Ovary (tissue), 9 donors: Measurements from ENCODE around the gene VASN. TPM values are rescaled to one million over a fixed set of nuclear protein-coding genes. Genes with fewer than 3 reads are reported as not detected.
"Not testable (repeated sequence)": the region's sequence is repeated elsewhere in the genome, so short reads cannot be mapped to it uniquely, and the experiment has no call there.

Experiments used
- DNase-seq, 5 donors: peaks; one replicate each; pipeline ENCODE4 v3.0.0-alpha.2; 2019 to 2020
- H3K27ac ChIP-seq, 2 donors: fragments of 200-600 bp; one replicate each; pipeline versions ENCODE4 v1.5.1 to v1.8.0; 2019 to 2022
- H3K27me3 ChIP-seq: fragments of 200-600 bp; one replicate; pipeline ENCODE4 v1.8.0; 2022
- H3K36me3 ChIP-seq: fragments of 200-600 bp; sonication (generic); one replicate; pipeline ENCODE4 v1.5.1; 2019
- H3K4me1 ChIP-seq: one replicate; pipeline ENCODE4 v1.8.1; 2013; ENCODE audit warnings: mild to moderate bottlenecking, moderate library complexity; ENCODE audit not compliant: insufficient read depth
- H3K4me3 ChIP-seq: fragments of 200-600 bp; sonication (generic); one replicate; pipeline ENCODE4 v1.5.1; 2017
- H3K9me3 ChIP-seq, 2 donors: fragments of 200-600 bp in 1 of 2; sonication (generic) in 1 of 2; one replicate each; pipeline versions ENCODE4 v1.5.1 to v1.8.1; 2013 to 2019; ENCODE audit warnings: mild to moderate bottlenecking in 1 of 2, moderate library complexity in 1 of 2
- EP300 ChIP-seq: sonication (generic); formaldehyde crosslinking; IDR thresholded peaks from one replicate; pipeline ENCODE4 v1.6.1; 2017; ENCODE audit warnings: antibody characterized with exemption
- POLR2A ChIP-seq: fragments of 450-650 bp; IDR thresholded peaks from one replicate; pipeline ENCODE4 v1.6.1; 2017; ENCODE audit warnings: antibody characterized with exemption, mild to moderate bottlenecking, moderate library complexity
- WGBS, 3 donors: extraction: QIAGEN DNeasy Blood & Tissue Kit in 1 of 3; methylation state at CpG; one replicate each; pipeline versions ENCODE4 v1.1.5 to v1.1.7; 2013 to 2017; 5-methylcytosine and 5-hydroxymethylcytosine counted together
- intact Hi-C, 4 donors: fragments of 100-400 bp; cut with DNase I; formaldehyde crosslinking; loops; one replicate each; pipeline versions ENCODE4 v1.11.0 to v1.15.1; 2022 to 2023
- polyA plus RNA-seq, 2 donors: library from polyadenylated mRNA; stranded (reverse); fragments of 200-250 nt in 1 of 2; fragments of 350-450 nt in 1 of 2; fragmentation: Illumina TruSeq in 1 of 2; extraction: RNeasy Lipid Tissue Mini Kit (QIAGEN cat#74804) in 1 of 2; gene quantifications; one replicate each; pipeline ENCODE4 v1.2.3, GENCODE V29; 2013 to 2014
- total RNA-seq, 7 donors: library from RNA; depleted of rRNA in 2 of 7; stranded (reverse); fragments of >200 nt in 2 of 7; fragmentation: NEBNext Ultra II Directional in 3 of 7; extraction: Animal tissue kit (Norgen Biotek cat#: 25700) in 3 of 7; gene quantifications; one replicate each; pipeline versions ENCODE4 v1.1.0 to v1.2.4, GENCODE V29; 2016 to 2023
- TF ChIP-seq, protein P1 (sequence below), 3 donors: fragments of 450-650 bp in 2 of 3; fragments of 200-600 bp in 1 of 3; IDR thresholded peaks; one replicate each; pipeline versions ENCODE4 v1.5.1 to v1.8.0; 2016 to 2022; ENCODE audit warnings: antibody characterized with exemption in 3 of 3, mild to moderate bottlenecking in 1 of 3
- donor health status: DM: no; HTN: no; CAD: no; lungs with moderate emphysema.
- donor health status: DM: no; HTN: no; CAD: no.
- donor health status: Bipolar disorder and iron deficiency.
- donor health status: DM: yes; HTN: yes; CAD: no.
- donor health status: DM: no; HTN: no; CAD: no.
- donor health status: DM: yes; HTN: yes; CAD: no.

VASN gene
- total and polyA plus RNA-seq, 9 donors = 2.4 to 49.5 (median 43.5) TPM

DNA sequence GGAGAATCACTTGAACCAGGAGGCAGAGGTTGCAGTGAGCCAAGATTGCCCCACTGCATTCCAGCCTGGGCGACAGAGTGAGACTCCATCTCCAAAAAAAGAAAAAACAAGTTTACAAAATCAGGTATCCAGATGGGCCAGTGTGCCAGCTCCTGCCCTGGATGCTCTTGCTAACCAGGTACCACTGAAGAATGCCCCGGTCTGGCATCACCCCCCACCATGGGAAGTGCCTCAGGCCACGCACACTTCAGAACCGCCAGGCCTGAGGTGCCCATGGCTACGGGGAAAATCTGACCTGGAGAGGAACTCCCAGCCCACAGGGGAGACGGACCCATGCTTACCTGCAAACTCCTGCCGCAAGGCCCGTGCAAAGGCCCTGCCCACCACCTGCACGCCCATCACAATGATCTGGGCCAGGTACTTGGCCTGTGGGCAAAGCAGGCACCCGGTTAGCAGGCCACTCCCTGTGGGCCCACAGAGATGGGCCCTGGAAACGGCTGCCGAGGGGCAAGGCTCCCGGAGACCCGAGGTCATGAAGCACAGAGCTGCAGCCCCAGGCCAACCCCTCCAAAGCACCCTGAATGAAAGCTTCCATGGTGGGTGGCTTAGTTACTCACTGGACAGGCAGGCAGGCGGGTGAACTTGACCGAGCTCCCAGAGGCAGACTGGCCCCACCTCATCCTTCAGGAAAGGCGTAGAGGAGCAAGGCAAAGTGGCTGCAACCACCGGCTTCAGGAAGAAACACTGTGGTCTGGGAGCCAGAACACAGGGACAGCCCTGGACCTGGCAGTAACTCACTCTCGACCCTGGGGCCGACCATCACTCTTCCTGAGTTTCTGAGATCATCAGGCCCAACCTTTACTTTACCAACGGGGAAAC lies 28.5 kb upstream of the VASN start:
- Histone ChIP-seq H3K36me3 (no peaks in the 10 kb centered on the region), H3K4me1 (peaks cover 18% of the 10 kb centered on the region), H3K4me3 (no peak overlapping the region), H3K9me3 (no peaks in the 10 kb centered on the region), H3K27me3 (no peaks in the 10 kb centered on the region), H3K27ac (no peak overlapping the region)
- no peak for DNase-seq
- intact Hi-C loops = loop anchor here in 1 of 4 donors (5.0 kb wide), 1 partner anchor 151 kb away; no protein-coding TSS in a partner anchor
- 81 to 84% (median 84%) methylated on average over 18 to 21 of the region's 21 CpGs for WGBS, 3 donors
- TF ChIP-seq EP300 = no peak
- no peak for TF ChIP-seq POLR2A
- TF ChIP-seq, protein P1, sequence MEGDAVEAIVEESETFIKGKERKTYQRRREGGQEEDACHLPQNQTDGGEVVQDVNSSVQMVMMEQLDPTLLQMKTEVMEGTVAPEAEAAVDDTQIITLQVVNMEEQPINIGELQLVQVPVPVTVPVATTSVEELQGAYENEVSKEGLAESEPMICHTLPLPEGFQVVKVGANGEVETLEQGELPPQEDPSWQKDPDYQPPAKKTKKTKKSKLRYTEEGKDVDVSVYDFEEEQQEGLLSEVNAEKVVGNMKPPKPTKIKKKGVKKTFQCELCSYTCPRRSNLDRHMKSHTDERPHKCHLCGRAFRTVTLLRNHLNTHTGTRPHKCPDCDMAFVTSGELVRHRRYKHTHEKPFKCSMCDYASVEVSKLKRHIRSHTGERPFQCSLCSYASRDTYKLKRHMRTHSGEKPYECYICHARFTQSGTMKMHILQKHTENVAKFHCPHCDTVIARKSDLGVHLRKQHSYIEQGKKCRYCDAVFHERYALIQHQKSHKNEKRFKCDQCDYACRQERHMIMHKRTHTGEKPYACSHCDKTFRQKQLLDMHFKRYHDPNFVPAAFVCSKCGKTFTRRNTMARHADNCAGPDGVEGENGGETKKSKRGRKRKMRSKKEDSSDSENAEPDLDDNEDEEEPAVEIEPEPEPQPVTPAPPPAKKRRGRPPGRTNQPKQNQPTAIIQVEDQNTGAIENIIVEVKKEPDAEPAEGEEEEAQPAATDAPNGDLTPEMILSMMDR (IDR thresholded peaks at IDR 0.05) = no peak

DNA sequence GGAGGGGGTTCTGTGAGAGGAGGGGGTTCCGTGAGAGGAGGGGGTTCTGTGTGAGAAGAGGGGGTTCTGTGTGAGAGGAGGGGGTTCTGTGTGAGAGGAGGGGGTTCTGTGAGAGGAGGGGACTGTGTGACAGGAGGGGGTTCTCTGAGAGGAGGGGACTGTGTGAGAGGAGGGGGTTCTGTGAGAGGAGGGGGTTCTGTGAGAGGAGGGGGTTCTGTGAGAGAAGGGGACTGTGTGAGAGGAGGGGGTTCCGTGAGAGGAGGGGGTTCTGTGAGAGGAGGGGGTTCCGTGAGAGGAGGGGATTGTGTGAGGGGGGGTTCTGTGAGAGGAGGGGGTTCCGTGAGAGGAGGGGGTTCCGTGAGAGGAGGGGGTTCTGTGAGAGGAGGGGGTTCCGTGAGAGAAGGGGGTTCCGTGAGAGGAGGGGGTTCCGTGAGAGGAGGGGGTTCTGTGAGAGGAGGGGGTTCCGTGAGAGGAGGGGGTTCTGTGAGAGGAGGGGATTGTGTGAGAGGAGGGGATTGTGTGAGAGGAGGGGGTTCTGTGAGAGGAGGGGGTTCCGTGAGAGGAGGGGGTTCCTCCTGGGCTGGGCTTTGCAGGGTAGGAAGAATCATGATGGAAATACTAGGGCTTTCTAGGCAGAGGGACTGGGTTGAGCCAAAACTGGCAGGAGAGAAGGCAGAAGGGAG lies 27.2 kb upstream of the VASN start:
- peaks cover 20% of the 10 kb centered on the region for H3K4me1 ChIP-seq
- H3K4me3 ChIP-seq, DNase-seq, H3K27me3 ChIP-seq, H3K27ac ChIP-seq, H3K36me3 ChIP-seq, H3K9me3 ChIP-seq: not testable (repeated sequence)
- WGBS, 3 donors = 51 to 72% (median 64%) methylated on average over 6 to 10 of the region's 10 CpGs
- intact Hi-C loops = loop anchor here in 1 of 4 donors (5.0 kb wide), 1 partner anchor 152 kb away; no protein-coding TSS in a partner anchor

GRCh38 chr16:4344983-4345835 lies 26.4 kb upstream of the VASN start:
- Histone ChIP-seq H3K36me3 (no peaks in the 10 kb centered on the region), H3K4me1 (peaks cover 15% of the 10 kb centered on the region), H3K4me3 (no peak overlapping the region), H3K27me3 (no peaks in the 10 kb centered on the region), H3K9me3 (no peaks in the 10 kb centered on the region), H3K27ac (no peak overlapping the region)
- no peak for TF ChIP-seq EP300
- TF ChIP-seq, protein P1 (IDR thresholded peaks at IDR 0.05) = no peak
- TF ChIP-seq POLR2A = no peak
- no peak for DNase-seq
- intact Hi-C loops = loop anchor here in 1 of 4 donors (5.0 kb wide), 1 partner anchor 153 kb away; no protein-coding TSS in a partner anchor
- 81 to 86% (median 84%) methylated on average over 26 of the region's 26 CpGs for WGBS, 3 donors

DNA sequence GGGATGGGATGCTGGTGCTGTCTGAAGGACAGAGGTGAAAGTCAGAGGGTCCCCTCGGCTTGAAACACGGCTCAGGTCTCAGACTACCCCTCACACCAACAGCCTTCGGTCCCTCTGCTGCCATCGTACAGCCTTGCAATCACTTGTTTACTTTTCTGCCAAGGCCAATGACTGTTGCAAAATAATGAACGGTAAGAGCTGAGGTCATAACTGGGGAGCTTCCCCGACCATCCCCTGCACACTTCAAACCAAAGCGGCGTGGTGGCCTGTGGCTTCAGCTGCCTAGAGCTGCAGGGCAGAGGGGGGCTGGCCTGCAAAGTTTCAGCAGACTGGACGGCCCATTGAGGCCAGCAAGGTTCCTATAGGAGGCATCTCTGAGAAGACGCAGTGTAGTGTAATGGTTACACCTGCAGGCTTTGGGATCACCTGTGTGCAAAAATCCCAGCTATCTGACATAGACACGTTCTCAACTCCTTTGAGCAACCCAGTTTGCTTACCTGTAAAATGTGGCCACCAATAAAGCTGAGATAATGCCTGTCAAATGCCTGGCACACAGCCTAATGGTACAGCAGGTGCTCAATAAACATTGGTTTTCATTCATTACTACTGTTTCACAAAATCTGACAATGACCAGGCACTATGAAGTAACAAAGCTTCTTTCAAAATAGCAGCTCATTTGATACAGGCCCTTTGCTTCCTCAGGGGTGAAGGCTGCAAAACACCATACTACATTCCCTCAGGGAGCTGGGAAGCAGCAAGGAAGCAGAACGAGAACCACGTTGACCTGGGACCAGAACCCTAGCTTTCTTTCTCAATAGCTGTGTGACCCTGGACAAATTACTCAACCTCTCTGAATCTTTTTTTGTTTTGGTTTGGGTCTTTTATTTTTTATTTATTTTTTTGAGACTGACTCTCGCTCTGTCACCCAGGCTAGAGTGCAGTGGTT lies 25.5 kb upstream of the VASN start:
- peaks cover 18% of the 10 kb centered on the region for H3K4me1 ChIP-seq
- H3K4me3 ChIP-seq = no peak overlapping the region
- no peaks in the 10 kb centered on the region for H3K9me3 ChIP-seq
- H3K27ac ChIP-seq = no peak overlapping the region
- WGBS, 3 donors = 61 to 71% (median 66%) methylated on average over 14 of the region's 14 CpGs
- no peaks in the 10 kb centered on the region for H3K27me3 ChIP-seq
- no peaks in the 10 kb centered on the region for H3K36me3 ChIP-seq
- TF ChIP-seq, protein P1 (IDR thresholded peaks at IDR 0.05) = no peak
- TF ChIP-seq POLR2A (no peak), EP300 (no peak)
- no peak for DNase-seq
- intact Hi-C loops = no loop called here
